ENCODE results near the gene KDM2A. TPM values are rescaled to one million over a fixed set of nuclear protein-coding genes. Genes with fewer than 3 reads are reported as not detected.
"Not testable (repeated sequence)": the region's sequence is repeated elsewhere in the genome, so short reads cannot be mapped to it uniquely, and the experiment has no call there.

Gene KDM2A
- total and polyA plus RNA-seq, 4 donors = 30.6 to 102 (median 63.2) TPM

DNA sequence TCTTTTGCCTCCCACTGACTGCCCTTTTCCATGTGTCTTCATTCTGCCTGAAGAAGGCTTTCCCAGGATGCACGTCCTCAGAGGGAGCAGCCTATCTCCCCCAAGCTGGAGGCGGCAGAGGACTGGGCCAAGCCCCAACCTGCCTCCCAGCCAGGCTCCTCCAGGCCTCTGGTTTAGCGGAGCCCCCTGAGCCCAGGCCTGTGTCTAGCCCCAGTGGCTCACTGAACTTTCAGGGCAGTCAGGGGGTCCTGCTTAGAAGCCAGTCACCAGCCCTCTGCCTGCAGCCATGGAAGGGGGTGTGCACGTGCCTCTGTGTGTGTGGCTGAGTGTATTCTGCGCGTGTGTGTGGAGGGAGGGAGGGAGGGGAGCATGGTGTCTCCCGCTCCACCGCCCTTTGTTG is 136.8 kb downstream of the KDM2A start:
- ATAC-seq (ENCODE audit: insufficient read depth, low FRiP score) = no peak
- Histone ChIP-seq H3K4me3 (no peak overlapping the region), H3K36me3 (ENCODE audit: control insufficient read depth in 4 of 4, insufficient read depth in 4 of 4, low read length in 4 of 4) (peaks cover 16 to 60% (median 50%) of the 10 kb centered on the region in 4 donors), H3K27ac (ENCODE audit: low read depth in 1 of 2, low read length in 1 of 2) (no peak overlapping the region), H3K9ac (ENCODE audit: insufficient read depth in 1 of 2, low read length in 2 of 2) (no peak overlapping the region), H3K27me3 (ENCODE audit: control insufficient read depth in 3 of 3, insufficient read depth in 3 of 3, low read length in 2 of 3) (no peaks in the 10 kb centered on the region), H3K9me3 (ENCODE audit: control insufficient read depth in 4 of 4, insufficient read depth in 3 of 4, low read length in 3 of 4) (no peaks in the 10 kb centered on the region), H3K4me1 (ENCODE audit: control insufficient read depth in 5 of 5, insufficient read depth in 5 of 5, low read length in 5 of 5) (no peaks in the 10 kb centered on the region)
- no peak for DNase-seq
- TF ChIP-seq, protein P1, sequence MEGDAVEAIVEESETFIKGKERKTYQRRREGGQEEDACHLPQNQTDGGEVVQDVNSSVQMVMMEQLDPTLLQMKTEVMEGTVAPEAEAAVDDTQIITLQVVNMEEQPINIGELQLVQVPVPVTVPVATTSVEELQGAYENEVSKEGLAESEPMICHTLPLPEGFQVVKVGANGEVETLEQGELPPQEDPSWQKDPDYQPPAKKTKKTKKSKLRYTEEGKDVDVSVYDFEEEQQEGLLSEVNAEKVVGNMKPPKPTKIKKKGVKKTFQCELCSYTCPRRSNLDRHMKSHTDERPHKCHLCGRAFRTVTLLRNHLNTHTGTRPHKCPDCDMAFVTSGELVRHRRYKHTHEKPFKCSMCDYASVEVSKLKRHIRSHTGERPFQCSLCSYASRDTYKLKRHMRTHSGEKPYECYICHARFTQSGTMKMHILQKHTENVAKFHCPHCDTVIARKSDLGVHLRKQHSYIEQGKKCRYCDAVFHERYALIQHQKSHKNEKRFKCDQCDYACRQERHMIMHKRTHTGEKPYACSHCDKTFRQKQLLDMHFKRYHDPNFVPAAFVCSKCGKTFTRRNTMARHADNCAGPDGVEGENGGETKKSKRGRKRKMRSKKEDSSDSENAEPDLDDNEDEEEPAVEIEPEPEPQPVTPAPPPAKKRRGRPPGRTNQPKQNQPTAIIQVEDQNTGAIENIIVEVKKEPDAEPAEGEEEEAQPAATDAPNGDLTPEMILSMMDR (IDR thresholded peaks at IDR 0.05; ENCODE audit: control extremely low read depth, extremely low read depth) = no peak
- 94 to 95% methylated on average over 8 of the region's 8 CpGs for WGBS, 2 donors

DNA sequence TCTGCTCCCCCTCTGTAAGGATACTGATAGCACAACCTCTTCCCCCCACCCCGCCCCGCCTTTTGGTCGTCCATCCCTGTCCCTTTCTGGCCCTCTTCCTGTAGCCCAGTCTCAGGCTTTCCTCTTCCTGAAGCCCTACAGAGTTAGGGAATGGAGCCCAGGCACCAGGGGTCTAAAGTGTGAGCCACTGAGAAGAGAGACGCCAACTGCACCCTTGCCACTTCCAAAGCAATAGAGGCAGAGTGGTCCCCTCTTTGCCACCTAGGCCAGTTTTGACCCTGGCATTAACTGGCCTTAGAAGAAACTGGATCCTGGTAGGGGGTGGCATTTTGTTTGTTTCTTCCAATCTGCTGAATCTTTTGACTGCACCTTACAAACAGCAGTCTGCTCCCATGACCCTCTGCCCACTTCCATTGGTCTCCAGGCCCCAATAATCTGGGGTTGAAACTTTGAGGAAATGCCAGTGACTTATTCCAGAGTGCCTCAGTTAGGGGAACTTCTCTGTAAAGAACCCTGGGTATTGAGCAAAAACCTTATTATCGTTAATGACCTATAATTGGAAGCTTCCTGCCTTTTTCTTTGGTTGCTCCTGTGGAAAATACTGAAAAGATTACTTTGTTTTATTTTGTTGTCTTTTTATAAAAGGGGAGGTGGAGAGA is 137.5 kb downstream of the KDM2A start:
- Histone ChIP-seq H3K9me3 (ENCODE audit: control insufficient read depth in 4 of 4, insufficient read depth in 3 of 4, low read length in 3 of 4) (no peaks in the 10 kb centered on the region), H3K27ac (ENCODE audit: low read depth in 1 of 2, low read length in 1 of 2) (no peak overlapping the region), H3K27me3 (ENCODE audit: control insufficient read depth in 3 of 3, insufficient read depth in 3 of 3, low read length in 2 of 3) (no peaks in the 10 kb centered on the region), H3K4me3 (no peak overlapping the region), H3K36me3 (ENCODE audit: control insufficient read depth in 4 of 4, insufficient read depth in 4 of 4, low read length in 4 of 4) (peaks cover 15 to 53% (median 46%) of the 10 kb centered on the region in 4 donors), H3K4me1 (ENCODE audit: control insufficient read depth in 5 of 5, insufficient read depth in 5 of 5, low read length in 5 of 5) (peaks cover 0 to 3% (median 0%) of the 10 kb centered on the region in 5 donors), H3K9ac (ENCODE audit: insufficient read depth in 1 of 2, low read length in 2 of 2) (no peak overlapping the region)
- DNase-seq (no peak), ATAC-seq (ENCODE audit: insufficient read depth, low FRiP score) (no peak)
- WGBS, 2 donors = 72 to 77% methylated on average over 5 of the region's 5 CpGs
- TF ChIP-seq, protein P1 (IDR thresholded peaks at IDR 0.05; ENCODE audit: control extremely low read depth, extremely low read depth) = no peak

DNA sequence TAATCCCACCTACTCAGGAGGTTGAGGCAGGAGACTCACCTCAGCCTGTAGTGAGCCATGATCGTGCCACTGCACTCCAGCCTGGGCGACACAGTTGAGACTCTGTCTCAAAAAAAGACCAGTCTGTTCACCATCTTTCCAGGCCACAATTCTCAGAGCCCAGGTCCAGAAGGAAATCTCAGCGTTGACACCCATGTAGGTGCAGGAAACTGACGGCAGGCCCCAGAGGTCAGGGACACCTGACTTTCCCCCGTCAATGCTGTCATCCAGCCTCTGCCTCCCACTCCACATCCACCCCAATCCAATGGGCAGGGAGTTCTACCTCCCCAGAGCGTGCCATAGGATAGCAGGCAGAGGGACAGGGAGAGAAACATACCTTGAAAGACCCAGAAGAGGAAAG is 141.3 kb downstream of the KDM2A start:
- H3K4me3 ChIP-seq = no peak overlapping the region
- TF ChIP-seq, protein P1 (IDR thresholded peaks at IDR 0.05; ENCODE audit: control extremely low read depth, extremely low read depth) = no peak
- H3K27me3 ChIP-seq (ENCODE audit: control insufficient read depth in 3 of 3, insufficient read depth in 3 of 3, low read length in 2 of 3) = no peaks in the 10 kb centered on the region
- H3K9me3 ChIP-seq (ENCODE audit: control insufficient read depth in 4 of 4, insufficient read depth in 3 of 4, low read length in 3 of 4) = no peaks in the 10 kb centered on the region
- peaks cover 0 to 18% (median 11%) of the 10 kb centered on the region in 4 donors for H3K36me3 ChIP-seq (ENCODE audit: control insufficient read depth in 4 of 4, insufficient read depth in 4 of 4, low read length in 4 of 4)
- H3K4me1 ChIP-seq (ENCODE audit: control insufficient read depth in 5 of 5, insufficient read depth in 5 of 5, low read length in 5 of 5) = peaks cover 0 to 8% (median 3%) of the 10 kb centered on the region in 5 donors
- ATAC-seq (ENCODE audit: insufficient read depth, low FRiP score) = no peak
- 86 to 90% methylated on average over 6 of the region's 6 CpGs for WGBS, 2 donors
- H3K9ac ChIP-seq (ENCODE audit: insufficient read depth in 1 of 2, low read length in 2 of 2) = no peak overlapping the region
- no peak for DNase-seq
- H3K27ac ChIP-seq (ENCODE audit: low read depth in 1 of 2, low read length in 1 of 2) = no peak overlapping the region

DNA sequence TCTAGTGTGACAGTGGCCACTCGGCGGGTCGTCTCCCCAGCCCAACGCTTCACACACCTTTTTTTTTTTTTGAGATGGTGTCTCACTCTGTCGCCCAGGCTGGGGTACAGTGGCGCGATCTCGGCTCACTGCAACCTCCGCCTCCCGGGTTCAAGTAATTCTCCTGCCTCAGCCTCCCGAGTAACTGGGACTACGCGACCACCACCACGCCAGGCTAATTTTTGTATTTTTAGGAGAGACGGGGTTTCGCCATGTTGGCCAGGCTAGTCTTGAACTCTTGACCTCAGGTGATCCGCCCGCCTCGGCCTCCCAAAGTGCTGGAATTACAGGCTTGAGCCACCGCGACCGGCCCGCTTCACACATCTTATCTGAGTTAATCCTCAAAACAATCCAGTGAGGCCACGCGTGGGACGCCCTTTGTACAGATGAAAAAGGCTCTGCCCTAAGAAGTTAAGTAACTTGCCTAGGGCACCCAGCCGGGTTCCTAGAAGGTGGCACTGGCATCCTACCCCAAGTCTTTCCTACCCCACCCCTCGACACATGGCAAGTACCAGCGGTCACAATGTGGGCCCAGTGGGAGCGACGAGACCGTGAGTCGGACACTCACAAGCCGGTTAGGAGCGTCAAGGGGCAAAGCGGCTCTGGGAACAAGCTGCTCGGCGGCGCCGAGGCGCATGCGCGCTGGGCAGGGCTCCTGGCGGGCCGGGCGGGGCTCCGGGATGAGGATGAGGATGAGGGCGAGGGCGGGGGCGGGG is 142.0 kb downstream of the KDM2A start:
- not testable (repeated sequence) for H3K27ac ChIP-seq (ENCODE audit: low read depth in 1 of 2, low read length in 1 of 2); H3K4me3 ChIP-seq; H3K9me3 ChIP-seq (ENCODE audit: control insufficient read depth in 4 of 4, insufficient read depth in 3 of 4, low read length in 3 of 4); H3K27me3 ChIP-seq (ENCODE audit: control insufficient read depth in 3 of 3, insufficient read depth in 3 of 3, low read length in 2 of 3)
- H3K9ac ChIP-seq (ENCODE audit: insufficient read depth in 1 of 2, low read length in 2 of 2) = peak overlapping the region in 1 of 2 donors; percentile 79
- 30 to 45% methylated on average over 43 to 50 of the region's 50 CpGs for WGBS, 2 donors
- H3K36me3 ChIP-seq (ENCODE audit: control insufficient read depth in 4 of 4, insufficient read depth in 4 of 4, low read length in 4 of 4) = peaks cover 0 to 11% (median 6%) of the 10 kb centered on the region in 4 donors
- DNase-seq (peak; percentile 60 to 66 (median 61)), ATAC-seq (ENCODE audit: insufficient read depth, low FRiP score) (peak; percentile 20)
- peaks cover 0 to 12% (median 7%) of the 10 kb centered on the region in 5 donors for H3K4me1 ChIP-seq (ENCODE audit: control insufficient read depth in 5 of 5, insufficient read depth in 5 of 5, low read length in 5 of 5)
